HepG2 (cell line): ENCODE data around the gene MAB21L1. TPM values are rescaled to one million over a fixed set of nuclear protein-coding genes. Genes with fewer than 3 reads are reported as not detected.

Experiments
- ATAC-seq: fragments of 200-7000 bp; cut with Tn5 transposase; 3 replicates; pipeline ENCODE4 v1.9.1; 2020; ENCODE audit warnings: mild to moderate bottlenecking, moderate library complexity
- BruUV-seq: library from RNA; stranded (reverse); fragments of 400-500 nt; replicated peaks from 2 replicates; lab custom pipeline; 2021; lab: Mats Ljungman, UMichigan
- CTCF ChIA-PET: fragments of 300-600 bp; formaldehyde crosslinking; extraction: SDS; loops from one replicate; lab custom pipeline; 2021; ENCODE audit warnings: low total read pairs, inconsistent platforms, low intra/inter-chr PET ratio; lab: Yijun Ruan, JAX
- POLR2A ChIA-PET: fragments of 350-600 bp; sonication (Branson Sonifier 250); formaldehyde crosslinking; loops from one replicate; lab custom pipeline; 2020; ENCODE audit warnings: antibody characterized with exemption, inconsistent platforms; lab: Yijun Ruan, JAX
- DNase-seq: peaks from one replicate; pipeline ENCODE4 v3.0.0-alpha.2; 2015; ENCODE audit warnings: low spot score
- FAIRE-seq: peaks from 3 replicates; lab custom pipeline; 2011; peaks lifted over from hg19 to GRCh38; lab: Jason Lieb, UNC
- H2AFZ ChIP-seq: one replicate; pipeline ENCODE4 v1.6.1; 2011; ENCODE audit warnings: low read length, inconsistent platforms
- H3K27ac ChIP-seq: fragments of 300-600 bp; 3 replicates; pipeline ENCODE4 v1.8.0; 2011; ENCODE audit warnings: mixed run types, mild to moderate bottlenecking, mixed read lengths, low read length, inconsistent platforms; ENCODE audit not compliant: insufficient read depth; ENCODE audit errors: extremely low read length
- H3K27me3 ChIP-seq, 2 experiments: fragments of 200-600 bp in 1 of 2; 2 replicates in 1 of 2; 3 replicates in 1 of 2; pipeline versions ENCODE4 v1.6.0 to v1.8.0; 2011; ENCODE audit warnings: low read length in 2 of 2, mild to moderate bottlenecking in 2 of 2, moderate library complexity in 2 of 2, inconsistent platforms in 1 of 2; ENCODE audit not compliant: insufficient read depth in 2 of 2, control insufficient read depth in 1 of 2
- H3K36me3 ChIP-seq, 2 experiments: fragments of 200-600 bp in 1 of 2; replicated peaks in 1 of 2; 2 replicates in 1 of 2; 3 replicates in 1 of 2; pipeline versions ENCODE4 v1.5.1 to v1.8.0; 2011; ENCODE audit warnings: low read length in 2 of 2, inconsistent platforms in 1 of 2; ENCODE audit not compliant: insufficient read depth in 2 of 2, control insufficient read depth in 1 of 2
- H3K4me1 ChIP-seq: 2 replicates; pipeline ENCODE4 v1.5.1; 2012; ENCODE audit warnings: low read length, inconsistent platforms; ENCODE audit not compliant: insufficient read depth
- H3K4me2 ChIP-seq: 2 replicates; pipeline ENCODE4 v1.6.0; 2011; ENCODE audit warnings: low read depth, low read length, inconsistent platforms
- H3K4me3 ChIP-seq, 3 experiments: fragments of 200-600 bp in 1 of 3; sonication (generic), shearing (Covaris generic) in 1 of 3; replicated peaks in 1 of 3; 2 replicates each; pipeline ENCODE4 v1.5.1; 2011 to 2016; ENCODE audit warnings: low read length in 3 of 3, inconsistent platforms in 2 of 3, low read depth in 2 of 3, mild to moderate bottlenecking in 2 of 3, control low read depth in 1 of 3, mixed read lengths in 1 of 3; ENCODE audit not compliant: insufficient read depth in 1 of 3
- H3K79me2 ChIP-seq: one replicate; pipeline ENCODE4 v1.6.1; 2011; ENCODE audit warnings: low read length, inconsistent platforms; ENCODE audit not compliant: insufficient read depth
- H3K9ac ChIP-seq: 2 replicates; pipeline ENCODE4 v1.6.0; 2011; ENCODE audit warnings: mild to moderate bottlenecking, low read depth, low read length, inconsistent platforms; ENCODE audit not compliant: insufficient read depth
- H3K9me3 ChIP-seq: 2 replicates; pipeline ENCODE4 v1.5.1; 2012; ENCODE audit warnings: mild to moderate bottlenecking, low read length
- H4K20me1 ChIP-seq: 2 replicates; pipeline ENCODE4 v1.6.0; 2011; ENCODE audit warnings: inconsistent platforms, mild to moderate bottlenecking, low read length, moderate library complexity; ENCODE audit not compliant: insufficient read depth
- BCL3 ChIP-seq: sonication (generic); formaldehyde crosslinking; IDR thresholded peaks from 2 replicates; pipeline ENCODE4 v1.5.1; 2020; ENCODE audit warnings: mild to moderate bottlenecking, missing genetic modification reagents, moderate library complexity
- GABPA ChIP-seq, 2 experiments: IDR thresholded peaks; 2 replicates each; pipeline ENCODE4 v1.6.1; 2011 to 2016; ENCODE audit warnings: low read depth in 2 of 2, low read length in 1 of 2, missing biosample characterization in 1 of 2, missing genetic modification characterization in 1 of 2
- HNF4G ChIP-seq, 2 experiments: sonication (generic) in 1 of 2; formaldehyde crosslinking in 1 of 2; IDR thresholded peaks; 2 replicates each; pipeline versions ENCODE4 v1.4.0 to v1.6.1; 2011 to 2020; ENCODE audit warnings: borderline replicate concordance in 2 of 2, low read depth in 2 of 2, mild to moderate bottlenecking in 2 of 2, low read length in 1 of 2, missing genetic modification reagents in 1 of 2, moderate library complexity in 1 of 2
- MAFK ChIP-seq, 2 experiments: IDR thresholded peaks in 1 of 2; conservative IDR thresholded peaks in 1 of 2; 2 replicates each; pipeline ENCODE4 v1.6.1; 2011; ENCODE audit warnings: improper control_type of control experiment in 2 of 2, low read length in 2 of 2
- MLLT10 ChIP-seq: sonication (generic); formaldehyde crosslinking; IDR thresholded peaks from 2 replicates; pipeline ENCODE4 v1.4.0; 2020; ENCODE audit warnings: missing genetic modification reagents
- MTERF4 ChIP-seq: sonication (generic); formaldehyde crosslinking; IDR thresholded peaks from 2 replicates; pipeline ENCODE4 v1.8.0; 2023; ENCODE audit warnings: mild to moderate bottlenecking, missing genetic modification reagents
- TBX2 ChIP-seq: sonication (generic); formaldehyde crosslinking; IDR thresholded peaks from 2 replicates; pipeline ENCODE4 v1.5.0; 2020; ENCODE audit warnings: missing genetic modification reagents, mild to moderate bottlenecking, borderline replicate concordance
- TOPORS ChIP-seq: sonication (generic); formaldehyde crosslinking; IDR thresholded peaks from 2 replicates; pipeline ENCODE4 v1.8.0; 2023; ENCODE audit warnings: mild to moderate bottlenecking, missing genetic modification reagents
- ZKSCAN5 ChIP-seq: sonication (generic); formaldehyde crosslinking; IDR thresholded peaks from 2 replicates; pipeline ENCODE4 v1.5.1; 2020; ENCODE audit warnings: mild to moderate bottlenecking, missing genetic modification reagents
- ZNF615 ChIP-seq: sonication (generic); formaldehyde crosslinking; IDR thresholded peaks from 2 replicates; pipeline ENCODE4 v1.5.0; 2020; ENCODE audit warnings: mild to moderate bottlenecking, missing genetic modification reagents, borderline replicate concordance
- ZNF737 ChIP-seq: sonication (generic); formaldehyde crosslinking; IDR thresholded peaks from 2 replicates; pipeline ENCODE4 v1.5.0; 2020; ENCODE audit warnings: missing genetic modification reagents, mild to moderate bottlenecking, borderline replicate concordance
- WGBS: methylation state at CpG from one replicate; pipeline ENCODE4 v1.1.6; 2017; ENCODE audit warnings: low lambda C conversion rate; 5-methylcytosine and 5-hydroxymethylcytosine counted together
- in situ Hi-C: cut with HindIII; loops from 2 replicates; pipeline ENCODE4 v1.10.0; 2017; ENCODE audit warnings: low pct_unique_long_range_greater_than_20kb; ENCODE audit not compliant: extremely low pct_ligation_motif_present
- intact Hi-C: fragments of 100-400 bp; cut with micrococcal nuclease; formaldehyde crosslinking; loops from one replicate; pipeline ENCODE4 v1.10.0; 2022; ENCODE audit not compliant: unreplicated experiment
- polyA plus RNA-seq, 8 experiments: library from polyadenylated mRNA; depleted of rRNA in 3 of 8; stranded (reverse) in 7 of 8; unstranded in 1 of 8; fragments of >200 nt; fragmentation: Illumina TruSeq in 4 of 8; extraction: Trizol in 4 of 8; gene quantifications; 2 replicates each; pipeline versions ENCODE4 v1.2.1 to v1.2.3, GENCODE V29; 2011 to 2016; ENCODE audit warnings: low read depth in 4 of 8, missing spikeins in 1 of 8, mixed read lengths in 1 of 8; ENCODE audit not compliant: insufficient read depth in 1 of 8
- total RNA-seq, 5 experiments: library from RNA; depleted of rRNA; stranded (reverse); fragments of >200 nt; fragmentation: Illumina TruSeq; extraction: Trizol; gene quantifications; 2 replicates each; pipeline ENCODE4 v1.2.3, GENCODE V29; 2016; ENCODE audit warnings: low read depth in 1 of 5

The MAB21L1 gene
- total and polyA plus RNA-seq, 2 of the 13 experiments (the other 11 are each of a cell fraction or from before 2014, with no cell fraction given), result not detected

GRCh38 chr13:35473802-35474201 lies 2.7 kb downstream of the MAB21L1 start:
- POLR2A ChIA-PET, result no interaction called here
- FAIRE-seq (no peak), ATAC-seq (no peak), DNase-seq (no peak)
- no peak overlapping the region for H3K27ac ChIP-seq
- H3K4me2 ChIP-seq, result no peak overlapping the region
- no peaks in the 10 kb centered on the region for H3K9me3 ChIP-seq
- in situ Hi-C loops, result no loop called here
- no TSS peak for BruUV-seq
- 35% methylated on average over 2 of the region's 2 CpGs for WGBS
- TF ChIP-seq TBX2 (CRISPR knock-in tag) (no peak), BCL3 (CRISPR knock-in tag) (no peak), GABPA (IDR thresholded peaks at IDR 0.05; ENCODE audit: low read depth, low read length) (no peak), GABPA (CRISPR knock-in tag; IDR thresholded peaks at IDR 0.05; ENCODE audit: low read depth) (no peak), MTERF4 (CRISPR knock-in tag) (no peak), ZNF737 (CRISPR knock-in tag) (no peak), HNF4G (IDR thresholded peaks at IDR 0.05; ENCODE audit: borderline replicate concordance, low read depth, low read length) (no peak), HNF4G (CRISPR knock-in tag; IDR thresholded peaks at IDR 0.05; ENCODE audit: borderline replicate concordance, low read depth) (no peak), MAFK (conservative IDR thresholded peaks at IDR 0.05 in 1 of 2, IDR thresholded peaks at IDR 0.05 in 1 of 2; ENCODE audit: low read length in 2 of 2) (no peak), MLLT10 (CRISPR knock-in tag) (no peak), ZKSCAN5 (no peak), ZNF615 (no peak), TOPORS (CRISPR knock-in tag) (no peak)
- H3K79me2 ChIP-seq, result no peaks in the 10 kb centered on the region
- no peak overlapping the region for H2AFZ ChIP-seq
- H3K4me1 ChIP-seq, result no peaks in the 10 kb centered on the region
- H3K36me3 ChIP-seq, result no peaks in the 10 kb centered on the region
- no peaks in the 10 kb centered on the region for H4K20me1 ChIP-seq
- H3K27me3 ChIP-seq, result no peaks in the 10 kb centered on the region; a peak in 1 of 5 replicates
- CTCF ChIA-PET, result no interaction called here
- H3K4me3 ChIP-seq, result no peak overlapping the region
- intact Hi-C loops, result no loop called here
- no peak overlapping the region for H3K9ac ChIP-seq
